H1 (cell line): ENCODE results near the gene FHIT. TPM values are rescaled to one million over a fixed set of nuclear protein-coding genes. Genes with fewer than 3 reads are reported as not detected.

Source experiments
- CTCF ChIA-PET: fragments of 300-600 bp; sonication (Branson Sonifier 250); formaldehyde crosslinking; loops from one replicate; lab custom pipeline; 2021; ENCODE audit not compliant: partially characterized antibody; lab: Charles Lee
- POLR2A ChIA-PET: fragments of 300-600 bp; sonication (Branson Sonifier 250); formaldehyde crosslinking; loops from one replicate; lab custom pipeline; 2021; ENCODE audit warnings: inconsistent platforms; ENCODE audit not compliant: partially characterized antibody; lab: Charles Lee
- DNase-seq, 2 experiments: peaks; one replicate each; pipeline versions ENCODE4 v3.0.0 to v3.0.0-alpha.2; 2010 to 2022; ENCODE audit warnings: low spot score in 2 of 2, low read depth in 1 of 2, mixed read lengths in 1 of 2
- FAIRE-seq: peaks from 2 replicates; lab custom pipeline; 2011; peaks lifted over from hg19 to GRCh38; lab: Jason Lieb, UNC
- H2AFZ ChIP-seq: 2 replicates; pipeline ENCODE4 v1.8.1; 2012; ENCODE audit warnings: low read length, inconsistent platforms
- H2AK5ac ChIP-seq: 2 replicates; pipeline ENCODE4 v1.6.1; 2013; ENCODE audit warnings: low read depth, low read length
- H2BK120ac ChIP-seq: replicated peaks from 2 replicates; pipeline ENCODE3; 2013; ENCODE audit warnings: low read depth, low read length, inconsistent platforms
- H2BK12ac ChIP-seq: 2 replicates; pipeline ENCODE4 v1.6.1; 2013; ENCODE audit warnings: low read depth, low read length
- H2BK15ac ChIP-seq: 2 replicates; pipeline ENCODE4 v1.6.1; 2013; ENCODE audit warnings: low read length
- H2BK20ac ChIP-seq: 2 replicates; pipeline ENCODE4 v1.6.1; 2013; ENCODE audit warnings: low read length
- H2BK5ac ChIP-seq: 2 replicates; pipeline ENCODE4 v1.6.1; 2013; ENCODE audit warnings: low read depth, low read length
- H3K14ac ChIP-seq: 2 replicates; pipeline ENCODE4 v1.6.1; 2013; ENCODE audit warnings: inconsistent platforms; ENCODE audit not compliant: insufficient read length
- H3K18ac ChIP-seq: 2 replicates; pipeline ENCODE4 v1.6.1; 2013; ENCODE audit warnings: low read length; ENCODE audit errors: extremely low read depth
- H3K23ac ChIP-seq: 2 replicates; pipeline ENCODE4 v1.6.1; 2013; ENCODE audit warnings: inconsistent platforms; ENCODE audit not compliant: insufficient read length
- H3K23me2 ChIP-seq: 2 replicates; pipeline ENCODE4 v1.6.1; 2013; ENCODE audit warnings: low read depth, low read length
- H3K27ac ChIP-seq: 2 replicates; pipeline ENCODE4 v1.6.1; 2011; ENCODE audit warnings: low read depth, low read length, inconsistent platforms
- H3K27me3 ChIP-seq, 4 experiments: replicated peaks in 1 of 4; 1 replicate in 1 of 4; 2 replicates in 3 of 4; pipeline versions ENCODE4 v1.6.1 to v1.8.1; 2011 to 2013; ENCODE audit warnings: low read length in 3 of 4, mild to moderate bottlenecking in 3 of 4, inconsistent platforms in 2 of 4, mixed read lengths in 2 of 4, moderate library complexity in 1 of 4; ENCODE audit not compliant: control insufficient read depth in 3 of 4, insufficient read depth in 3 of 4; ENCODE audit errors: extremely low read depth in 1 of 4
- H3K36me3 ChIP-seq, 4 experiments: 2 replicates each; pipeline versions ENCODE4 v1.6.1 to v1.8.1; 2011 to 2013; ENCODE audit warnings: mild to moderate bottlenecking in 4 of 4, low read length in 3 of 4, moderate library complexity in 2 of 4, control low read depth in 1 of 4, inconsistent platforms in 1 of 4; ENCODE audit not compliant: insufficient read depth in 4 of 4, control insufficient read depth in 2 of 4
- H3K4ac ChIP-seq: replicated peaks from 2 replicates; pipeline ENCODE3; 2013; ENCODE audit warnings: low read length, low read depth, mixed read lengths, inconsistent platforms; ENCODE audit not compliant: insufficient read length
- H3K4me1 ChIP-seq, 4 experiments: replicated peaks in 1 of 4; 1 replicate in 1 of 4; 2 replicates in 3 of 4; pipeline versions ENCODE4 v1.6.1 to v1.8.1; 2011 to 2013; ENCODE audit warnings: low read length in 3 of 4, inconsistent platforms in 2 of 4, mixed read lengths in 1 of 4; ENCODE audit not compliant: insufficient read depth in 4 of 4, control insufficient read depth in 3 of 4
- H3K4me2 ChIP-seq, 2 experiments: 2 replicates each; pipeline versions ENCODE4 v1.6.1 to v1.8.1; 2011 to 2013; ENCODE audit warnings: low read depth in 2 of 2, low read length in 2 of 2, control low read depth in 1 of 2, inconsistent platforms in 1 of 2, mild to moderate bottlenecking in 1 of 2; ENCODE audit not compliant: insufficient read depth in 1 of 2
- H3K4me3 ChIP-seq, 4 experiments: fragments of 200-600, 300-600 bp in 1 of 4; sonication (generic), shearing (Covaris generic), sonication (Bioruptor Twin) in 1 of 4; 2 replicates each; pipeline versions ENCODE4 v1.5.1 to v1.8.1; 2011 to 2016; ENCODE audit warnings: low read length in 4 of 4, low read depth in 3 of 4, control low read depth in 2 of 4, inconsistent platforms in 2 of 4, mild to moderate bottlenecking in 2 of 4, mixed read lengths in 1 of 4, moderate library complexity in 1 of 4; ENCODE audit not compliant: insufficient read depth in 2 of 4; ENCODE audit errors: extremely low read depth in 1 of 4
- H3K56ac ChIP-seq: replicated peaks from 2 replicates; pipeline ENCODE3; 2013; ENCODE audit warnings: low read depth, mild to moderate bottlenecking, mixed read lengths, low read length, inconsistent platforms; ENCODE audit not compliant: insufficient read length
- H3K79me1 ChIP-seq: 2 replicates; pipeline ENCODE4 v1.6.1; 2013; ENCODE audit warnings: low read depth, low read length, control low read depth
- H3K79me2 ChIP-seq, 2 experiments: 2 replicates each; pipeline versions ENCODE4 v1.6.1 to v1.8.1; 2012 to 2013; ENCODE audit warnings: low read length in 2 of 2, mild to moderate bottlenecking in 2 of 2, inconsistent platforms in 1 of 2; ENCODE audit not compliant: insufficient read depth in 2 of 2, control insufficient read depth in 1 of 2
- H3K9ac ChIP-seq, 4 experiments: replicated peaks in 1 of 4; 1 replicate in 1 of 4; 2 replicates in 3 of 4; pipeline versions ENCODE4 v1.6.1 to v1.8.1; 2011 to 2013; ENCODE audit warnings: low read depth in 3 of 4, low read length in 3 of 4, control low read depth in 2 of 4, mild to moderate bottlenecking in 2 of 4, moderate library complexity in 2 of 4, inconsistent platforms in 1 of 4; ENCODE audit errors: extremely low read depth in 1 of 4
- H3K9me3 ChIP-seq, 2 experiments: 2 replicates each; pipeline versions ENCODE4 v1.6.1 to v1.8.1; 2012 to 2013; ENCODE audit warnings: mild to moderate bottlenecking in 2 of 2, moderate library complexity in 2 of 2, control low read depth in 1 of 2, inconsistent platforms in 1 of 2, low read depth in 1 of 2, low read length in 1 of 2, mixed read lengths in 1 of 2; ENCODE audit not compliant: insufficient read depth in 2 of 2
- H4K20me1 ChIP-seq, 2 experiments: replicated peaks in 1 of 2; 2 replicates each; pipeline versions ENCODE3 to v1.8.1; 2011 to 2013; ENCODE audit warnings: inconsistent platforms in 2 of 2, low read length in 2 of 2, mild to moderate bottlenecking in 1 of 2; ENCODE audit not compliant: insufficient read depth in 2 of 2, control insufficient read depth in 1 of 2
- H4K5ac ChIP-seq: 2 replicates; pipeline ENCODE4 v1.6.1; 2013; ENCODE audit warnings: low read length, low read depth, mixed read lengths, inconsistent platforms; ENCODE audit not compliant: insufficient read length
- H4K8ac ChIP-seq: 2 replicates; pipeline ENCODE4 v1.8.0; 2013; ENCODE audit warnings: mild to moderate bottlenecking, moderate library complexity, low read length, inconsistent platforms; ENCODE audit not compliant: insufficient read depth; ENCODE audit errors: extremely low read depth
- H4K91ac ChIP-seq: replicated peaks from 2 replicates; pipeline ENCODE3; 2013; ENCODE audit warnings: low read length, mixed read lengths, inconsistent platforms; ENCODE audit not compliant: insufficient read length
- CREB1 ChIP-seq: IDR thresholded peaks from 2 replicates; pipeline ENCODE4 v1.6.1; 2012; ENCODE audit warnings: inconsistent platforms
- CTCF ChIP-seq, 3 experiments: IDR thresholded peaks; 1 replicate in 2 of 3; 2 replicates in 1 of 3; pipeline versions ENCODE4 v1.5.1 to v1.6.1; 2011; ENCODE audit warnings: low read length in 3 of 3, mild to moderate bottlenecking in 3 of 3, inconsistent platforms in 2 of 3, low read depth in 1 of 3, moderate library complexity in 1 of 3; ENCODE audit not compliant: insufficient read depth in 1 of 3; ENCODE audit errors: control extremely low read depth in 1 of 3
- EGR1 ChIP-seq: IDR thresholded peaks from 2 replicates; pipeline ENCODE4 v1.6.1; 2011; ENCODE audit warnings: low read depth, low read length, borderline replicate concordance
- EZH2 ChIP-seq: fragments of 200-600 bp; sonication (generic); IDR thresholded peaks from 2 replicates; pipeline ENCODE4 v1.7.1; 2012; ENCODE audit warnings: low read depth, mild to moderate bottlenecking, moderate library complexity, low read length, inconsistent platforms; ENCODE audit not compliant: severe bottlenecking
- HDAC6 ChIP-seq: IDR thresholded peaks from one replicate; pipeline ENCODE4 v1.7.1; 2012; ENCODE audit warnings: low read depth, mild to moderate bottlenecking, inconsistent platforms, low read length, moderate library complexity
- JUND ChIP-seq: IDR thresholded peaks from 2 replicates; pipeline ENCODE4 v1.6.1; 2011; ENCODE audit warnings: mild to moderate bottlenecking, improper control_type of control experiment, low read length
- KDM5A ChIP-seq: fragments of 200-600 bp; IDR thresholded peaks from 2 replicates; pipeline ENCODE4 v1.7.1; 2012; ENCODE audit warnings: mild to moderate bottlenecking, low read length, inconsistent platforms, mixed read lengths
- MAFK ChIP-seq: IDR thresholded peaks from 2 replicates; pipeline ENCODE4 v1.6.1; 2012; ENCODE audit warnings: low read depth, mild to moderate bottlenecking, improper control_type of control experiment, low read length
- POLR2A ChIP-seq, 2 experiments: IDR thresholded peaks; 1 replicate in 1 of 2; 2 replicates in 1 of 2; pipeline ENCODE4 v1.6.1; 2011; ENCODE audit warnings: low read depth in 2 of 2, low read length in 2 of 2, mild to moderate bottlenecking in 2 of 2; ENCODE audit errors: control extremely low read depth in 1 of 2
- RBBP5 ChIP-seq: IDR thresholded peaks from 2 replicates; pipeline ENCODE4 v1.7.1; 2012; ENCODE audit warnings: low read depth, mild to moderate bottlenecking, inconsistent platforms, low read length, moderate library complexity, borderline replicate concordance
- SAP30 ChIP-seq: fragments of 300-600 bp; sonication (generic); IDR thresholded peaks from 2 replicates; pipeline ENCODE4 v1.7.1; 2012; ENCODE audit warnings: low read length, moderate library complexity, mild to moderate bottlenecking, inconsistent platforms; ENCODE audit not compliant: insufficient read depth, insufficient replicate concordance
- SIRT6 ChIP-seq: IDR thresholded peaks from one replicate; pipeline ENCODE4 v1.7.1; 2012; ENCODE audit warnings: low read length, inconsistent platforms
- WGBS, 2 experiments: shearing (Covaris generic) in 1 of 2; methylation state at CpG; one replicate each; pipeline versions ENCODE4 v1.1.6 to v1.1.7; 2013 to 2015; ENCODE audit warnings: low lambda C conversion rate in 2 of 2, mixed read lengths in 2 of 2, inconsistent platforms in 1 of 2, low coverage in 1 of 2, missing lambda C conversion rate in 1 of 2; ENCODE audit not compliant: insufficient replicate concordance in 2 of 2, insufficient coverage in 1 of 2, insufficient read length in 1 of 2; ENCODE audit errors: extremely low coverage in 1 of 2, missing lambda C conversion rate in 1 of 2; 5-methylcytosine and 5-hydroxymethylcytosine counted together
- polyA plus RNA-seq, 7 experiments: library from polyadenylated mRNA; depleted of rRNA in 3 of 7; stranded (reverse) in 5 of 7; unstranded in 2 of 7; fragments of >200 nt in 5 of 7; fragments of 200-250 nt in 2 of 7; gene quantifications; 1 replicate in 5 of 7; 2 replicates in 1 of 7; 4 replicates in 1 of 7; pipeline versions ENCODE4 v1.2.1 to v1.2.3, GENCODE V29; 2011 to 2013; ENCODE audit warnings: missing spikeins in 2 of 7, mixed read lengths in 2 of 7
- total RNA-seq: library from RNA; stranded (reverse); fragmentation: NEBNext Ultra II Directional; extraction: Animal tissue kit (Norgen Biotek cat#: 25700); gene quantifications from 2 replicates; pipeline ENCODE4 v1.2.1, GENCODE V29; 2021

The FHIT gene
- total and polyA plus RNA-seq, 2 of the 8 experiments (the other 6 are each of a cell fraction or from before 2014, with no cell fraction given) = 1.2 to 3.2 TPM

GRCh38 chr3:60337421-60337820 lies 913.8 kb downstream of the FHIT start:
- H3K79me1 ChIP-seq = no peaks in the 10 kb centered on the region
- no peak overlapping the region for H3K4me3 ChIP-seq
- H4K91ac ChIP-seq = no peak overlapping the region
- no peak overlapping the region for H2BK120ac ChIP-seq
- H3K79me2 ChIP-seq = no peaks in the 10 kb centered on the region
- 95% methylated on average over 2 of the region's 2 CpGs; no CpG with 5 or more reads in 1 of the 2 experiments for WGBS, 2 experiments
- no peak overlapping the region for H3K56ac ChIP-seq
- H3K9ac ChIP-seq = no peak overlapping the region
- H3K14ac ChIP-seq = no peak overlapping the region
- H2BK5ac ChIP-seq = no peak overlapping the region
- H2AK5ac ChIP-seq = no peak overlapping the region
- no peak overlapping the region for H3K27ac ChIP-seq
- H2AFZ ChIP-seq = no peak overlapping the region
- H4K5ac ChIP-seq = no peak overlapping the region
- no peak overlapping the region for H3K18ac ChIP-seq
- H3K9me3 ChIP-seq = no peaks in the 10 kb centered on the region
- no peak overlapping the region for H4K8ac ChIP-seq
- POLR2A ChIA-PET = no interaction called here
- H4K20me1 ChIP-seq = no peaks in the 10 kb centered on the region
- no peaks in the 10 kb centered on the region for H3K36me3 ChIP-seq
- H3K4me2 ChIP-seq = no peak overlapping the region
- no peak for DNase-seq
- CTCF ChIA-PET = interaction anchor here (0.6 kb wide), 1 partner anchor 627 kb away, joined by 3 read pairs; no protein-coding TSS in a partner anchor
- no peak overlapping the region for H2BK20ac ChIP-seq
- no peak overlapping the region for H2BK12ac ChIP-seq
- H3K4ac ChIP-seq = no peak overlapping the region
- H3K27me3 ChIP-seq = no peaks in the 10 kb centered on the region
- no peak overlapping the region for H3K23ac ChIP-seq
- H3K4me1 ChIP-seq = no peaks in the 10 kb centered on the region
- H2BK15ac ChIP-seq = no peak overlapping the region
- no peaks in the 10 kb centered on the region for H3K23me2 ChIP-seq
- FAIRE-seq = no peak
- TF ChIP-seq POLR2A (IDR thresholded peaks at IDR 0.05; ENCODE audit: control extremely low read depth in 1 of 2, low read depth in 2 of 2, low read length in 2 of 2) (no peak), SIRT6 (no peak), EZH2 (no peak), EGR1 (no peak), KDM5A (no peak), MAFK (no peak), SAP30 (no peak), HDAC6 (no peak), JUND (no peak), CTCF (IDR thresholded peaks at IDR 0.05; ENCODE audit: control extremely low read depth in 1 of 3, insufficient read depth in 1 of 3, low read depth in 1 of 3, low read length in 3 of 3) (no peak), CREB1 (no peak), RBBP5 (no peak)
